OCI-LY7 (cell line): ENCODE measurements around the gene FAM216A.

Experiments used
- EZH2phosphoT487 ChIP-seq: fragments of 200-600 bp; sonication (generic); IDR thresholded peaks from 2 replicates; pipeline ENCODE4 v1.6.1; 2018; ENCODE audit warnings: low read depth, borderline replicate concordance, mild to moderate bottlenecking, mixed run types, antibody characterized with exemption, low read length, moderate library complexity, mixed read lengths
- TF ChIP-seq, protein P1 (sequence below): fragments of 200-600 bp; sonication (generic); conservative IDR thresholded peaks from 2 replicates; pipeline ENCODE4 v1.5.1; 2014; ENCODE audit warnings: mild to moderate bottlenecking, antibody characterized with exemption, low read length, moderate library complexity, mixed read lengths

DNA sequence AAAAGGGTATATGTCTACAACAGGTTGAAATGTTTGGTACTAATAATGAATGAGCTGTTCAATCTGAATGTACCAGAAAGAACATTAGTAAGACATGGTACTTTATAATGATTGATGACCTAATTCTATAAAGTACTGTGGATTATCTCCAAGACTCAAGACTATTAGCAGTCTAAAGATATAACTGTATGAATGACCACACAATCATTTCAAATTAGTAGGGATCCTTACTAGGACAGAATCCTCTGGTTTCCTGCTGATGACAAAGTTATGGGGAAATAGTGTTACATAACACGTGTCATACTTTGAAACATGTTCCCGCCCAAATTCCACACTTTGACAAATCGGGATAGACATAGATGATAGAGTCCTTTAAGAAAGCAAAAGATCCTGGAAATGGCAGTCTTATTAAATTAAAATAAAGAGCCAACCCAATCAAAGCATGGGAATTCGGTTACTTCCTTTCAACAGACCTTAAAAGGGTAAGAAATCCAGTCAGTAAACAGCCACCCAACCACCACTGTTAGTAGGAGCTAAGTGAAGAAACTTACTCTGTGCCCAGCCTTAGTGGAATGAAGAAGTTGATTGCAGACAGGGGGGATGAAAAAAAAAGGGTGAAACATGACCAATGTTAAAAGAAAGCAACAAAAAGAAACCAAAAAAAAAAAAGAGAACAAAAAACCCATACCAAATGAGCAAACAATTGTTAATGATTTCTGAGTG is 30.5 kb downstream of the FAM216A start:
- TF ChIP-seq, protein P1, sequence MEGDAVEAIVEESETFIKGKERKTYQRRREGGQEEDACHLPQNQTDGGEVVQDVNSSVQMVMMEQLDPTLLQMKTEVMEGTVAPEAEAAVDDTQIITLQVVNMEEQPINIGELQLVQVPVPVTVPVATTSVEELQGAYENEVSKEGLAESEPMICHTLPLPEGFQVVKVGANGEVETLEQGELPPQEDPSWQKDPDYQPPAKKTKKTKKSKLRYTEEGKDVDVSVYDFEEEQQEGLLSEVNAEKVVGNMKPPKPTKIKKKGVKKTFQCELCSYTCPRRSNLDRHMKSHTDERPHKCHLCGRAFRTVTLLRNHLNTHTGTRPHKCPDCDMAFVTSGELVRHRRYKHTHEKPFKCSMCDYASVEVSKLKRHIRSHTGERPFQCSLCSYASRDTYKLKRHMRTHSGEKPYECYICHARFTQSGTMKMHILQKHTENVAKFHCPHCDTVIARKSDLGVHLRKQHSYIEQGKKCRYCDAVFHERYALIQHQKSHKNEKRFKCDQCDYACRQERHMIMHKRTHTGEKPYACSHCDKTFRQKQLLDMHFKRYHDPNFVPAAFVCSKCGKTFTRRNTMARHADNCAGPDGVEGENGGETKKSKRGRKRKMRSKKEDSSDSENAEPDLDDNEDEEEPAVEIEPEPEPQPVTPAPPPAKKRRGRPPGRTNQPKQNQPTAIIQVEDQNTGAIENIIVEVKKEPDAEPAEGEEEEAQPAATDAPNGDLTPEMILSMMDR: no peak
- TF ChIP-seq EZH2phosphoT487: no peak
